H1 (cell line): Measurements from ENCODE around the gene PRPF31. TPM values are rescaled to one million over a fixed set of nuclear protein-coding genes. Genes with fewer than 3 reads are reported as not detected.
A peak's percentile ranks its signal among the peaks of the same experiment; 100 is the strongest.

Experiments
- CTCF ChIA-PET: fragments of 300-600 bp; sonication (Branson Sonifier 250); formaldehyde crosslinking; loops from one replicate; lab custom pipeline; 2021; ENCODE audit not compliant: partially characterized antibody; lab: Charles Lee
- POLR2A ChIA-PET: fragments of 300-600 bp; sonication (Branson Sonifier 250); formaldehyde crosslinking; loops from one replicate; lab custom pipeline; 2021; ENCODE audit warnings: inconsistent platforms; ENCODE audit not compliant: partially characterized antibody; lab: Charles Lee
- DNase-seq, 2 experiments: peaks; one replicate each; pipeline versions ENCODE4 v3.0.0 to v3.0.0-alpha.2; 2010 to 2022; ENCODE audit warnings: low spot score in 2 of 2, low read depth in 1 of 2, mixed read lengths in 1 of 2
- FAIRE-seq: peaks from 2 replicates; lab custom pipeline; 2011; peaks lifted over from hg19 to GRCh38; lab: Jason Lieb, UNC
- H2AFZ ChIP-seq: 2 replicates; pipeline ENCODE4 v1.8.1; 2012; ENCODE audit warnings: low read length, inconsistent platforms
- H2AK5ac ChIP-seq: 2 replicates; pipeline ENCODE4 v1.6.1; 2013; ENCODE audit warnings: low read depth, low read length
- H2BK120ac ChIP-seq: replicated peaks from 2 replicates; pipeline ENCODE3; 2013; ENCODE audit warnings: low read depth, low read length, inconsistent platforms
- H2BK12ac ChIP-seq: 2 replicates; pipeline ENCODE4 v1.6.1; 2013; ENCODE audit warnings: low read depth, low read length
- H2BK15ac ChIP-seq: 2 replicates; pipeline ENCODE4 v1.6.1; 2013; ENCODE audit warnings: low read length
- H2BK20ac ChIP-seq: 2 replicates; pipeline ENCODE4 v1.6.1; 2013; ENCODE audit warnings: low read length
- H2BK5ac ChIP-seq: 2 replicates; pipeline ENCODE4 v1.6.1; 2013; ENCODE audit warnings: low read depth, low read length
- H3K14ac ChIP-seq: 2 replicates; pipeline ENCODE4 v1.6.1; 2013; ENCODE audit warnings: inconsistent platforms; ENCODE audit not compliant: insufficient read length
- H3K18ac ChIP-seq: 2 replicates; pipeline ENCODE4 v1.6.1; 2013; ENCODE audit warnings: low read length; ENCODE audit errors: extremely low read depth
- H3K23ac ChIP-seq: 2 replicates; pipeline ENCODE4 v1.6.1; 2013; ENCODE audit warnings: inconsistent platforms; ENCODE audit not compliant: insufficient read length
- H3K23me2 ChIP-seq: 2 replicates; pipeline ENCODE4 v1.6.1; 2013; ENCODE audit warnings: low read depth, low read length
- H3K27ac ChIP-seq: 2 replicates; pipeline ENCODE4 v1.6.1; 2011; ENCODE audit warnings: low read depth, low read length, inconsistent platforms
- H3K27me3 ChIP-seq, 4 experiments: replicated peaks in 1 of 4; 1 replicate in 1 of 4; 2 replicates in 3 of 4; pipeline versions ENCODE4 v1.6.1 to v1.8.1; 2011 to 2013; ENCODE audit warnings: low read length in 3 of 4, mild to moderate bottlenecking in 3 of 4, inconsistent platforms in 2 of 4, mixed read lengths in 2 of 4, moderate library complexity in 1 of 4; ENCODE audit not compliant: control insufficient read depth in 3 of 4, insufficient read depth in 3 of 4; ENCODE audit errors: extremely low read depth in 1 of 4
- H3K36me3 ChIP-seq, 4 experiments: 2 replicates each; pipeline versions ENCODE4 v1.6.1 to v1.8.1; 2011 to 2013; ENCODE audit warnings: mild to moderate bottlenecking in 4 of 4, low read length in 3 of 4, moderate library complexity in 2 of 4, control low read depth in 1 of 4, inconsistent platforms in 1 of 4; ENCODE audit not compliant: insufficient read depth in 4 of 4, control insufficient read depth in 2 of 4
- H3K4ac ChIP-seq: replicated peaks from 2 replicates; pipeline ENCODE3; 2013; ENCODE audit warnings: low read length, low read depth, mixed read lengths, inconsistent platforms; ENCODE audit not compliant: insufficient read length
- H3K4me1 ChIP-seq, 4 experiments: replicated peaks in 1 of 4; 1 replicate in 1 of 4; 2 replicates in 3 of 4; pipeline versions ENCODE4 v1.6.1 to v1.8.1; 2011 to 2013; ENCODE audit warnings: low read length in 3 of 4, inconsistent platforms in 2 of 4, mixed read lengths in 1 of 4; ENCODE audit not compliant: insufficient read depth in 4 of 4, control insufficient read depth in 3 of 4
- H3K4me2 ChIP-seq, 2 experiments: 2 replicates each; pipeline versions ENCODE4 v1.6.1 to v1.8.1; 2011 to 2013; ENCODE audit warnings: low read depth in 2 of 2, low read length in 2 of 2, control low read depth in 1 of 2, inconsistent platforms in 1 of 2, mild to moderate bottlenecking in 1 of 2; ENCODE audit not compliant: insufficient read depth in 1 of 2
- H3K4me3 ChIP-seq, 4 experiments: fragments of 200-600, 300-600 bp in 1 of 4; sonication (generic), shearing (Covaris generic), sonication (Bioruptor Twin) in 1 of 4; 2 replicates each; pipeline versions ENCODE4 v1.5.1 to v1.8.1; 2011 to 2016; ENCODE audit warnings: low read length in 4 of 4, low read depth in 3 of 4, control low read depth in 2 of 4, inconsistent platforms in 2 of 4, mild to moderate bottlenecking in 2 of 4, mixed read lengths in 1 of 4, moderate library complexity in 1 of 4; ENCODE audit not compliant: insufficient read depth in 2 of 4; ENCODE audit errors: extremely low read depth in 1 of 4
- H3K56ac ChIP-seq: replicated peaks from 2 replicates; pipeline ENCODE3; 2013; ENCODE audit warnings: low read depth, mild to moderate bottlenecking, mixed read lengths, low read length, inconsistent platforms; ENCODE audit not compliant: insufficient read length
- H3K79me1 ChIP-seq: 2 replicates; pipeline ENCODE4 v1.6.1; 2013; ENCODE audit warnings: low read depth, low read length, control low read depth
- H3K79me2 ChIP-seq, 2 experiments: 2 replicates each; pipeline versions ENCODE4 v1.6.1 to v1.8.1; 2012 to 2013; ENCODE audit warnings: low read length in 2 of 2, mild to moderate bottlenecking in 2 of 2, inconsistent platforms in 1 of 2; ENCODE audit not compliant: insufficient read depth in 2 of 2, control insufficient read depth in 1 of 2
- H3K9ac ChIP-seq, 4 experiments: replicated peaks in 1 of 4; 1 replicate in 1 of 4; 2 replicates in 3 of 4; pipeline versions ENCODE4 v1.6.1 to v1.8.1; 2011 to 2013; ENCODE audit warnings: low read depth in 3 of 4, low read length in 3 of 4, control low read depth in 2 of 4, mild to moderate bottlenecking in 2 of 4, moderate library complexity in 2 of 4, inconsistent platforms in 1 of 4; ENCODE audit errors: extremely low read depth in 1 of 4
- H3K9me3 ChIP-seq, 2 experiments: 2 replicates each; pipeline versions ENCODE4 v1.6.1 to v1.8.1; 2012 to 2013; ENCODE audit warnings: mild to moderate bottlenecking in 2 of 2, moderate library complexity in 2 of 2, control low read depth in 1 of 2, inconsistent platforms in 1 of 2, low read depth in 1 of 2, low read length in 1 of 2, mixed read lengths in 1 of 2; ENCODE audit not compliant: insufficient read depth in 2 of 2
- H4K20me1 ChIP-seq, 2 experiments: replicated peaks in 1 of 2; 2 replicates each; pipeline versions ENCODE3 to v1.8.1; 2011 to 2013; ENCODE audit warnings: inconsistent platforms in 2 of 2, low read length in 2 of 2, mild to moderate bottlenecking in 1 of 2; ENCODE audit not compliant: insufficient read depth in 2 of 2, control insufficient read depth in 1 of 2
- H4K5ac ChIP-seq: 2 replicates; pipeline ENCODE4 v1.6.1; 2013; ENCODE audit warnings: low read length, low read depth, mixed read lengths, inconsistent platforms; ENCODE audit not compliant: insufficient read length
- H4K8ac ChIP-seq: 2 replicates; pipeline ENCODE4 v1.8.0; 2013; ENCODE audit warnings: mild to moderate bottlenecking, moderate library complexity, low read length, inconsistent platforms; ENCODE audit not compliant: insufficient read depth; ENCODE audit errors: extremely low read depth
- H4K91ac ChIP-seq: replicated peaks from 2 replicates; pipeline ENCODE3; 2013; ENCODE audit warnings: low read length, mixed read lengths, inconsistent platforms; ENCODE audit not compliant: insufficient read length
- BCL11A ChIP-seq, 2 experiments: IDR thresholded peaks; one replicate each; pipeline ENCODE4 v1.6.1; 2011; ENCODE audit warnings: low read depth in 2 of 2, low read length in 2 of 2, mild to moderate bottlenecking in 2 of 2
- CTBP2 ChIP-seq: IDR thresholded peaks from 2 replicates; pipeline ENCODE4 v1.7.0; 2011; ENCODE audit warnings: borderline replicate concordance, mild to moderate bottlenecking, moderate library complexity, mixed read lengths, low read length; ENCODE audit not compliant: insufficient read depth, insufficient read length
- GABPA ChIP-seq: IDR thresholded peaks from 2 replicates; pipeline ENCODE4 v1.6.1; 2011; ENCODE audit warnings: mild to moderate bottlenecking, low read length, moderate library complexity, borderline replicate concordance; ENCODE audit not compliant: insufficient read depth
- NANOG ChIP-seq: IDR thresholded peaks from 2 replicates; pipeline ENCODE4 v1.6.1; 2011; ENCODE audit warnings: low read length, low read depth, mild to moderate bottlenecking, inconsistent platforms; ENCODE audit not compliant: insufficient read depth, poor library complexity, severe bottlenecking
- POLR2A ChIP-seq, 2 experiments: IDR thresholded peaks; 1 replicate in 1 of 2; 2 replicates in 1 of 2; pipeline ENCODE4 v1.6.1; 2011; ENCODE audit warnings: low read depth in 2 of 2, low read length in 2 of 2, mild to moderate bottlenecking in 2 of 2; ENCODE audit errors: control extremely low read depth in 1 of 2
- RAD21 ChIP-seq, 2 experiments: IDR thresholded peaks in 1 of 2; conservative IDR thresholded peaks in 1 of 2; 2 replicates each; pipeline ENCODE4 v1.6.1; 2011; ENCODE audit warnings: low read depth in 2 of 2, low read length in 2 of 2, improper control_type of control experiment in 1 of 2, inconsistent platforms in 1 of 2, mild to moderate bottlenecking in 1 of 2, moderate library complexity in 1 of 2
- RBBP5 ChIP-seq: IDR thresholded peaks from 2 replicates; pipeline ENCODE4 v1.7.1; 2012; ENCODE audit warnings: low read depth, mild to moderate bottlenecking, inconsistent platforms, low read length, moderate library complexity, borderline replicate concordance
- SP4 ChIP-seq: IDR thresholded peaks from 2 replicates; pipeline ENCODE4 v1.6.1; 2012; ENCODE audit warnings: low read length, inconsistent platforms
- ZNF274 ChIP-seq: IDR thresholded peaks from 2 replicates; pipeline ENCODE4 v1.7.0; 2012; ENCODE audit warnings: low read length, borderline replicate concordance; ENCODE audit errors: extremely low read depth
- WGBS, 2 experiments: shearing (Covaris generic) in 1 of 2; methylation state at CpG; one replicate each; pipeline versions ENCODE4 v1.1.6 to v1.1.7; 2013 to 2015; ENCODE audit warnings: low lambda C conversion rate in 2 of 2, mixed read lengths in 2 of 2, inconsistent platforms in 1 of 2, low coverage in 1 of 2, missing lambda C conversion rate in 1 of 2; ENCODE audit not compliant: insufficient replicate concordance in 2 of 2, insufficient coverage in 1 of 2, insufficient read length in 1 of 2; ENCODE audit errors: extremely low coverage in 1 of 2, missing lambda C conversion rate in 1 of 2; 5-methylcytosine and 5-hydroxymethylcytosine counted together
- polyA plus RNA-seq, 7 experiments: library from polyadenylated mRNA; depleted of rRNA in 3 of 7; stranded (reverse) in 5 of 7; unstranded in 2 of 7; fragments of >200 nt in 5 of 7; fragments of 200-250 nt in 2 of 7; gene quantifications; 1 replicate in 5 of 7; 2 replicates in 1 of 7; 4 replicates in 1 of 7; pipeline versions ENCODE4 v1.2.1 to v1.2.3, GENCODE V29; 2011 to 2013; ENCODE audit warnings: missing spikeins in 2 of 7, mixed read lengths in 2 of 7
- total RNA-seq: library from RNA; stranded (reverse); fragmentation: NEBNext Ultra II Directional; extraction: Animal tissue kit (Norgen Biotek cat#: 25700); gene quantifications from 2 replicates; pipeline ENCODE4 v1.2.1, GENCODE V29; 2021

PRPF31 gene
- total and polyA plus RNA-seq, 2 of the 8 experiments (the other 6 are each of a cell fraction or from before 2014, with no cell fraction given): 51.1 to 97.4 TPM

- H3K23me2 ChIP-seq: peaks cover 20% of the 10 kb centered on the region
- peak within 1 kb of the TSS; percentile 96 for H4K91ac ChIP-seq
- peak within 1 kb of the TSS; percentile 89 for H3K4ac ChIP-seq
- POLR2A ChIA-PET: interaction anchor here (0.7 to 14.8 kb wide), 11 partner anchors 11 to 51 kb away, joined by 3 to 348 read pairs (median 4); partner anchors contain the start of genes CNOT3, MBOAT7, PRPF31 and RPS9
- H2BK12ac ChIP-seq: peak within 1 kb of the TSS; percentile 62; the same call in 1 of the 2 replicates
- peak within 1 kb of the TSS; percentile 81 to 96 (median 88) for H3K4me3 ChIP-seq
- peak within 1 kb of the TSS; percentile 97 for H2BK5ac ChIP-seq
- H3K79me2 ChIP-seq: no peaks in the 10 kb centered on the region
- H3K14ac ChIP-seq: no peak within 1 kb of the TSS
- no peak within 1 kb of the TSS for H2BK120ac ChIP-seq
- peak within 1 kb of the TSS; percentile 84 for H3K27ac ChIP-seq
- H4K20me1 ChIP-seq: peaks cover 1 to 19% of the 10 kb centered on the region in 2 experiments
- H3K56ac ChIP-seq: peak within 1 kb of the TSS; percentile 49
- no peak within 1 kb of the TSS for H2AK5ac ChIP-seq
- no peaks in the 10 kb centered on the region for H3K9me3 ChIP-seq
- H4K8ac ChIP-seq: peak within 1 kb of the TSS; percentile 75; the same call in 1 of the 2 replicates
- peaks cover 0 to 8% (median 4%) of the 10 kb centered on the region in 4 experiments; a peak in 4 of 7 replicates for H3K27me3 ChIP-seq
- 2% methylated on average over 65 of the region's 72 CpGs; no CpG with 5 or more reads in 1 of the 2 experiments for WGBS, 2 experiments
- DNase-seq: peak; percentile 93 to 100
- peak within 1 kb of the TSS; percentile 93 to 100 for H3K4me2 ChIP-seq
- FAIRE-seq: peak; percentile 94
- peak within 1 kb of the TSS; percentile 99 for H4K5ac ChIP-seq
- peak within 1 kb of the TSS; percentile 91 for H3K18ac ChIP-seq
- peak within 1 kb of the TSS; percentile 97 for H2BK15ac ChIP-seq
- CTCF ChIA-PET: interaction anchor here (0.6 to 2.1 kb wide), 8 partner anchors 9 to 72 kb away, joined by 3 to 8 read pairs (median 4); partner anchors contain the start of gene TMC4
- peak within 1 kb of the TSS; percentile 65 for H2AFZ ChIP-seq
- peaks cover 10% of the 10 kb centered on the region for H3K79me1 ChIP-seq
- peaks cover 8 to 20% (median 15%) of the 10 kb centered on the region in 4 experiments for H3K36me3 ChIP-seq
- no peak within 1 kb of the TSS for H3K23ac ChIP-seq
- peaks cover 0 to 24% (median 11%) of the 10 kb centered on the region in 4 experiments; a peak in 6 of 7 replicates for H3K4me1 ChIP-seq
- no peak within 1 kb of the TSS for H2BK20ac ChIP-seq
- peak within 1 kb of the TSS; percentile 53 to 91 (median 78) for H3K9ac ChIP-seq
- TF ChIP-seq ZNF274: no peak
- TF ChIP-seq CTBP2: no peak
- TF ChIP-seq GABPA: no peak; the same call in 1 of the 2 replicates
- TF ChIP-seq RAD21 (IDR thresholded peaks at IDR 0.05 in 1 of 2, conservative IDR thresholded peaks at IDR 0.05 in 1 of 2; ENCODE audit: low read depth in 2 of 2, low read length in 2 of 2): no peak
- peak; percentile 42 for TF ChIP-seq RBBP5
- peak; percentile 74 to 76; a peak in 2 of 3 replicates for TF ChIP-seq POLR2A (IDR thresholded peaks at IDR 0.05; ENCODE audit: control extremely low read depth in 1 of 2, low read depth in 2 of 2, low read length in 2 of 2)
- TF ChIP-seq BCL11A (IDR thresholded peaks at IDR 0.05; ENCODE audit: low read depth in 2 of 2, low read length in 2 of 2): no peak
- no peak for TF ChIP-seq NANOG
- no peak for TF ChIP-seq SP4
Observed at GRCh38 chr19:54159352-54160181, 44.0 kb downstream of the PRPF31 start, which contains the start of gene LENG1. TSS of gene LENG1 (minus strand) at chr19:54159721. CDS start at chr19:54159695, 26 bp downstream.
